DMS79 (cell line): ENCODE data around the gene C22orf39.

Experiments used
- DNase-seq: peaks from one replicate; lab custom pipeline; 2025; lab: John Stamatoyannopoulos, UW

The C22orf39 gene

GRCh38 chr22:19477321-19478044, 30.0 kb upstream of the C22orf39 start:
- DNase-seq = no peak

- no peak for DNase-seq
Observed at GRCh38 chr22:19476023-19476422, 28.5 kb upstream of the C22orf39 start.

- no peak for DNase-seq
Observed at GRCh38 chr22:19473578-19473977, 26.1 kb upstream of the C22orf39 start.

GRCh38 chr22:19472233-19472632, 24.7 kb upstream of the C22orf39 start:
- no peak for DNase-seq

GRCh38 chr22:19471572-19471971, 24.1 kb upstream of the C22orf39 start:
- DNase-seq = no peak

- DNase-seq = no peak
Observed at GRCh38 chr22:19470010-19470409, 22.5 kb upstream of the C22orf39 start.

- DNase-seq = no peak
Observed at GRCh38 chr22:19469421-19469820, 21.9 kb upstream of the C22orf39 start.

GRCh38 chr22:19467912-19468311, 20.4 kb upstream of the C22orf39 start:
- no peak for DNase-seq

- no peak for DNase-seq
Observed at GRCh38 chr22:19466848-19467752, 19.6 kb upstream of the C22orf39 start.

- no peak for DNase-seq
Observed at GRCh38 chr22:19466126-19466716, 18.7 kb upstream of the C22orf39 start.

GRCh38 chr22:19464975-19465374, 17.5 kb upstream of the C22orf39 start:
- DNase-seq = no peak

- DNase-seq = no peak
Observed at GRCh38 chr22:19464546-19464945, 17.0 kb upstream of the C22orf39 start.

GRCh38 chr22:19463491-19464469, 16.3 kb upstream of the C22orf39 start:
- DNase-seq = no peak

- no peak for DNase-seq
Observed at GRCh38 chr22:19463008-19463407, 15.5 kb upstream of the C22orf39 start.

GRCh38 chr22:19461506-19461905, 14.0 kb upstream of the C22orf39 start:
- DNase-seq = no peak

GRCh38 chr22:19460036-19460435, 12.5 kb upstream of the C22orf39 start:
- DNase-seq = no peak

- no peak for DNase-seq
Observed at GRCh38 chr22:19457828-19458428, 10.4 kb upstream of the C22orf39 start.

GRCh38 chr22:19456541-19456940, 9.0 kb upstream of the C22orf39 start:
- DNase-seq = no peak

- no peak for DNase-seq
Observed at GRCh38 chr22:19455585-19456370, 8.3 kb upstream of the C22orf39 start.

- no peak for DNase-seq
Observed at GRCh38 chr22:19455033-19455432, 7.5 kb upstream of the C22orf39 start.
